ENCODE data around the gene PIGX.

GRCh38 chr3:196694202-196694638 lies 18.0 kb upstream of the PIGX start:
- TF ChIP-seq POLR2A (IDR thresholded peaks at IDR 0.05; ENCODE audit: low read length) = no peak
- TF ChIP-seq GATA1 (IDR thresholded peaks at IDR 0.05; ENCODE audit: low read depth, low read length) = no peak
